ENCODE data around the gene AFF2.

DNA sequence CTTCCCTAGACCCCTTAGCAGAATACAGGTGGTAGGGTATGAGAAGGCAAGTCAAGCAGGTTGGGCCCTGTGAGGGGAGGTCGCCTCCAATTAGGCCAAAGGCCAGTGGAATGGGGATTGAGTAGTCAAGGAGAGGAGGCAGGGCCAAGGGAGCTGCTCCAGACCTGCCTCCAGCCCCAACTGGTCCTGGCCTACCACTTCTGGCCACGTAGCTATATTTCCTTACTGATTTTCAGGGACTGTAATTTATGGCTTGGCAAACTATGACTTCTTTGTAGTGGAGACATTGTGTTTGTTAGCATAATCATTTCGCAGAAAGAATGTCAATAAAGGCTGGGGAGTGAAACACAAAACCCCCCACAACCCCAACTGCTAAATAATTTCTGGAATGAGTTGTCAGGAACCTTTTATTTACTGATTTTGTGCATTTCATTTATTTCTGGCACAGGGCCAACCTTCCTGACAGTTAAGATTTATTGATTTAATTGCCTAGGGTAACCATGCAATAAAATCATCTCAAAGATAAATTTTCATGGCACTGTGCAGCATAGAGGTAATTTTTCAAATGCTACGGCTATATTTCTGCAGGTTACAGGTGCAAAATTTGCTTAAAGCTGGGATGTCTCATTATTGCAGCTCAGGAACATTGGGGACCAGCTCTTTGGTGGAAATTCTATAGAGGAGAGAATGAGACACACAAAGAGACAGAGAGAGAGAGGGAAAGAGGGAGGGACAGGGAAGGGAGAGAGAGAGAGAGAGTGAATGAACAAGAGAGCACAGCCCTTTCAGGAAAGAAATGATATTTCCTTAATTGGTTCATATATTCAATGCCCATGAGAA lies 509.8 kb downstream of the AFF2 start:
- TF ChIP-seq, protein P1, sequence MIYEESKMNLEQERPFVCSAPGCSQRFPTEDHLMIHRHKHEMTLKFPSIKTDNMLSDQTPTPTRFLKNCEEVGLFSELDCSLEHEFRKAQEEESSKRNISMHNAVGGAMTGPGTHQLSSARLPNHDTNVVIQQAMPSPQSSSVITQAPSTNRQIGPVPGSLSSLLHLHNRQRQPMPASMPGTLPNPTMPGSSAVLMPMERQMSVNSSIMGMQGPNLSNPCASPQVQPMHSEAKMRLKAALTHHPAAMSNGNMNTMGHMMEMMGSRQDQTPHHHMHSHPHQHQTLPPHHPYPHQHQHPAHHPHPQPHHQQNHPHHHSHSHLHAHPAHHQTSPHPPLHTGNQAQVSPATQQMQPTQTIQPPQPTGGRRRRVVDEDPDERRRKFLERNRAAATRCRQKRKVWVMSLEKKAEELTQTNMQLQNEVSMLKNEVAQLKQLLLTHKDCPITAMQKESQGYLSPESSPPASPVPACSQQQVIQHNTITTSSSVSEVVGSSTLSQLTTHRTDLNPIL (CRISPR knock-in tag; IDR thresholded peaks at IDR 0.05; ENCODE audit: low read depth), result no peak
- TF ChIP-seq OSR1 (CRISPR knock-in tag; IDR thresholded peaks at IDR 0.05) (no peak), ZFP30 (CRISPR knock-in tag; IDR thresholded peaks at IDR 0.05) (no peak), CSDC2 (CRISPR knock-in tag; IDR thresholded peaks at IDR 0.05) (no peak), GLIS3 (CRISPR knock-in tag; IDR thresholded peaks at IDR 0.05) (no peak), RARB (CRISPR knock-in tag; IDR thresholded peaks at IDR 0.05) (no peak), TOX (CRISPR knock-in tag; IDR thresholded peaks at IDR 0.05; ENCODE audit: borderline replicate concordance) (no peak), ZC3H10 (CRISPR knock-in tag; IDR thresholded peaks at IDR 0.05) (no peak), ARNTL (CRISPR knock-in tag; IDR thresholded peaks at IDR 0.05; ENCODE audit: borderline replicate concordance, low read depth) (no peak)
- TF ChIP-seq, protein P2, sequence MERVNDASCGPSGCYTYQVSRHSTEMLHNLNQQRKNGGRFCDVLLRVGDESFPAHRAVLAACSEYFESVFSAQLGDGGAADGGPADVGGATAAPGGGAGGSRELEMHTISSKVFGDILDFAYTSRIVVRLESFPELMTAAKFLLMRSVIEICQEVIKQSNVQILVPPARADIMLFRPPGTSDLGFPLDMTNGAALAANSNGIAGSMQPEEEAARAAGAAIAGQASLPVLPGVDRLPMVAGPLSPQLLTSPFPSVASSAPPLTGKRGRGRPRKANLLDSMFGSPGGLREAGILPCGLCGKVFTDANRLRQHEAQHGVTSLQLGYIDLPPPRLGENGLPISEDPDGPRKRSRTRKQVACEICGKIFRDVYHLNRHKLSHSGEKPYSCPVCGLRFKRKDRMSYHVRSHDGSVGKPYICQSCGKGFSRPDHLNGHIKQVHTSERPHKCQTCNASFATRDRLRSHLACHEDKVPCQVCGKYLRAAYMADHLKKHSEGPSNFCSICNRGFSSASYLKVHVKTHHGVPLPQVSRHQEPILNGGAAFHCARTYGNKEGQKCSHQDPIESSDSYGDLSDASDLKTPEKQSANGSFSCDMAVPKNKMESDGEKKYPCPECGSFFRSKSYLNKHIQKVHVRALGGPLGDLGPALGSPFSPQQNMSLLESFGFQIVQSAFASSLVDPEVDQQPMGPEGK (CRISPR knock-in tag; IDR thresholded peaks at IDR 0.05; ENCODE audit: borderline replicate concordance), result no peak
